OCI-LY7 (cell line): ENCODE results near the gene STX8.

Experiments
- CTCF ChIP-seq: fragments of 200-600 bp; sonication (generic); conservative IDR thresholded peaks from 2 replicates; pipeline ENCODE4 v1.5.1; 2014; ENCODE audit warnings: mild to moderate bottlenecking, antibody characterized with exemption, low read length, moderate library complexity, mixed read lengths
- EZH2phosphoT487 ChIP-seq: fragments of 200-600 bp; sonication (generic); IDR thresholded peaks from 2 replicates; pipeline ENCODE4 v1.6.1; 2018; ENCODE audit warnings: low read depth, borderline replicate concordance, mild to moderate bottlenecking, mixed run types, antibody characterized with exemption, low read length, moderate library complexity, mixed read lengths

GRCh38 chr17:9409878-9410277 lies 165.7 kb downstream of the STX8 start:
- TF ChIP-seq CTCF (no peak), EZH2phosphoT487 (no peak)
